HCT116 (cell line): ENCODE measurements around the gene NUP50. TPM values are rescaled to one million over a fixed set of nuclear protein-coding genes. Genes with fewer than 3 reads are reported as not detected.

Experiments
- ATAC-seq: fragments of 200-7000 bp; cut with Tn5 transposase; 2 replicates; pipeline ENCODE4 v1.9.1; 2020; ENCODE audit warnings: mild to moderate bottlenecking, moderate library complexity
- BruUV-seq: library from RNA; stranded (reverse); fragments of 400-500 nt; replicated peaks from 2 replicates; lab custom pipeline; 2021; lab: Mats Ljungman, UMichigan
- CTCF ChIA-PET: fragments of 300-600 bp; sonication (Branson Sonifier 250); formaldehyde crosslinking; loops from one replicate; lab custom pipeline; 2021; ENCODE audit warnings: antibody characterized with exemption; lab: Charles Lee
- POLR2A ChIA-PET: fragments of 300-600, 350-600 bp; sonication (Branson Sonifier 250); formaldehyde crosslinking; loops from one replicate; lab custom pipeline; 2021; ENCODE audit warnings: antibody characterized with exemption; lab: Charles Lee
- RAD21 ChIA-PET, 2 experiments: fragments of 300-600 bp; sonication (Branson Sonifier 250); formaldehyde crosslinking; loops; one replicate each; lab custom pipeline; 2023; ENCODE audit warnings: low total read pairs in 2 of 2; ENCODE audit not compliant: uncharacterized antibody in 2 of 2, unreplicated experiment in 2 of 2, low non-redundant PET in 1 of 2; lab: Charles Lee
- DNase-seq: peaks from one replicate; pipeline ENCODE4 v3.0.0-alpha.2; 2010; ENCODE audit warnings: low read depth, low spot score
- H2AFZ ChIP-seq: fragments of 200-600 bp; shearing (Covaris generic), sonication (generic); 2 replicates; pipeline ENCODE4 v1.6.1; 2017; ENCODE audit warnings: low read depth, mixed run types, mixed read lengths, antibody characterized with exemption, low read length; ENCODE audit not compliant: poor library complexity, severe bottlenecking
- H3K27ac ChIP-seq: 2 replicates; pipeline ENCODE4 v1.5.1; 2012; ENCODE audit warnings: low read depth, low read length
- H3K27me3 ChIP-seq: fragments of 200-600 bp; sonication (generic); 2 replicates; pipeline ENCODE4 v1.6.1; 2016; ENCODE audit warnings: mixed run types, low read length, mixed read lengths; ENCODE audit not compliant: insufficient read depth
- H3K36me3 ChIP-seq, 2 experiments: fragments of 200-500 bp in 1 of 2; fragments of 200-600 bp in 1 of 2; sonication (Bioruptor generic) in 1 of 2; sonication (generic) in 1 of 2; 2 replicates each; pipeline versions ENCODE4 v1.5.1 to v1.6.1; 2014 to 2016; ENCODE audit warnings: low read length in 2 of 2, inconsistent platforms in 1 of 2, mixed read lengths in 1 of 2, mixed run types in 1 of 2; ENCODE audit not compliant: insufficient read depth in 2 of 2, control insufficient read depth in 1 of 2
- H3K4me1 ChIP-seq, 2 experiments: fragments of 200-600 bp in 1 of 2; sonication (generic) in 1 of 2; 2 replicates each; pipeline versions ENCODE4 v1.5.1 to v1.6.1; 2012 to 2017; ENCODE audit warnings: low read length in 2 of 2, inconsistent platforms in 1 of 2, mild to moderate bottlenecking in 1 of 2, mixed read lengths in 1 of 2, mixed run types in 1 of 2, moderate library complexity in 1 of 2; ENCODE audit not compliant: insufficient read depth in 2 of 2, control insufficient read depth in 1 of 2
- H3K4me2 ChIP-seq: fragments of 200-600 bp; sonication (generic); 2 replicates; pipeline ENCODE4 v1.6.1; 2017; ENCODE audit warnings: mixed run types, low read length, mixed read lengths
- H3K4me3 ChIP-seq, 2 experiments: fragments of 200-600 bp in 1 of 2; sonication (generic) in 1 of 2; replicated peaks in 1 of 2; 2 replicates each; pipeline ENCODE4 v1.5.1; 2011 to 2016; ENCODE audit warnings: low read length in 2 of 2, control low read depth in 1 of 2, low read depth in 1 of 2, mild to moderate bottlenecking in 1 of 2, mixed read lengths in 1 of 2, mixed run types in 1 of 2
- H3K79me2 ChIP-seq: fragments of 200-600 bp; sonication (generic); 2 replicates; pipeline ENCODE4 v1.6.1; 2017; ENCODE audit warnings: mild to moderate bottlenecking, mixed run types, low read length, moderate library complexity, mixed read lengths; ENCODE audit not compliant: insufficient read depth
- H3K9ac ChIP-seq: fragments of 200-600 bp; sonication (generic); 2 replicates; pipeline ENCODE4 v1.6.1; 2016; ENCODE audit warnings: low read length, mixed read lengths
- H3K9me2 ChIP-seq: fragments of 200-600 bp; sonication (generic), shearing (Covaris generic); 2 replicates; pipeline ENCODE4 v1.6.1; 2017; ENCODE audit warnings: mixed run types, mild to moderate bottlenecking, moderate library complexity; ENCODE audit not compliant: insufficient read depth
- H3K9me3 ChIP-seq, 2 experiments: fragments of 200-500 bp in 1 of 2; fragments of 200-600 bp in 1 of 2; sonication (Bioruptor generic) in 1 of 2; sonication (generic) in 1 of 2; 2 replicates each; pipeline ENCODE4 v1.6.1; 2014 to 2017; ENCODE audit warnings: low read length in 2 of 2, mixed read lengths in 2 of 2, inconsistent platforms in 1 of 2, low read depth in 1 of 2, mild to moderate bottlenecking in 1 of 2, mixed run types in 1 of 2, moderate library complexity in 1 of 2; ENCODE audit not compliant: control insufficient read depth in 1 of 2, insufficient read depth in 1 of 2
- H4K20me1 ChIP-seq: fragments of 200-600 bp; sonication (generic), shearing (Covaris generic); 2 replicates; pipeline ENCODE4 v1.6.1; 2017; ENCODE audit warnings: mixed run types, mild to moderate bottlenecking, moderate library complexity; ENCODE audit not compliant: insufficient read depth
- ATF3 ChIP-seq: IDR thresholded peaks from 2 replicates; pipeline ENCODE4 v1.6.1; 2012
- CBX3 ChIP-seq: IDR thresholded peaks from 2 replicates; pipeline ENCODE4 v1.6.1; 2012; ENCODE audit warnings: low read depth
- CTCF ChIP-seq, 3 experiments: fragments of 200-600 bp in 1 of 3; sonication (generic) in 1 of 3; IDR thresholded peaks in 2 of 3; conservative IDR thresholded peaks in 1 of 3; 2 replicates each; pipeline ENCODE4 v1.5.1; 2012 to 2017; ENCODE audit warnings: low read depth in 2 of 3, low read length in 2 of 3, antibody characterized with exemption in 1 of 3, borderline replicate concordance in 1 of 3, control low read depth in 1 of 3, mild to moderate bottlenecking in 1 of 3, mixed read lengths in 1 of 3, mixed run types in 1 of 3, moderate library complexity in 1 of 3; ENCODE audit not compliant: insufficient read depth in 1 of 3
- EZH2 ChIP-seq: fragments of 200-600 bp; sonication (generic); IDR thresholded peaks from 2 replicates; pipeline ENCODE4 v1.6.1; 2017; ENCODE audit warnings: antibody characterized with exemption, mixed run types
- FOSL1 ChIP-seq: IDR thresholded peaks from 2 replicates; pipeline ENCODE4 v1.6.1; 2012; ENCODE audit warnings: low read depth
- JUND ChIP-seq: IDR thresholded peaks from 2 replicates; pipeline ENCODE4 v1.6.1; 2012
- POLR2A ChIP-seq: IDR thresholded peaks from 2 replicates; pipeline ENCODE4 v1.7.0; 2011; ENCODE audit warnings: borderline replicate concordance; ENCODE audit not compliant: insufficient read depth, insufficient read length; ENCODE audit errors: extremely low read depth
- SIN3A ChIP-seq: IDR thresholded peaks from 2 replicates; pipeline ENCODE4 v1.6.1; 2012; ENCODE audit warnings: low read depth
- SP1 ChIP-seq: IDR thresholded peaks from 2 replicates; pipeline ENCODE4 v1.6.1; 2012; ENCODE audit warnings: low read depth
- SRF ChIP-seq: IDR thresholded peaks from 2 replicates; pipeline ENCODE4 v1.6.1; 2012; ENCODE audit warnings: low read depth
- TCF7L2 ChIP-seq: IDR thresholded peaks from 2 replicates; pipeline ENCODE4 v1.7.0; 2011; ENCODE audit warnings: borderline replicate concordance, inconsistent platforms; ENCODE audit not compliant: insufficient read depth, insufficient read length; ENCODE audit errors: extremely low read depth
- ZBTB33 ChIP-seq: IDR thresholded peaks from 2 replicates; pipeline ENCODE4 v1.6.1; 2011; ENCODE audit warnings: mild to moderate bottlenecking, low read length, moderate library complexity; ENCODE audit not compliant: insufficient replicate concordance; ENCODE audit errors: extremely low read depth
- ZFX ChIP-seq: fragments of 450-650 bp; IDR thresholded peaks from 2 replicates; pipeline ENCODE4 v1.6.1; 2017
- intact Hi-C: fragments of 100-400 bp; cut with micrococcal nuclease; formaldehyde crosslinking; loops from 2 replicates; pipeline ENCODE4 v1.10.0; 2022
- total RNA-seq: library from RNA; stranded (reverse); gene quantifications from one replicate; pipeline ENCODE4 v1.2.1, GENCODE V29; 2021; ENCODE audit not compliant: unreplicated experiment

The NUP50 gene
- total RNA-seq, 1 experiment from 2014 or later = 102 TPM

GRCh38 chr22:45212306-45212709 lies 48.6 kb downstream of the NUP50 start:
- Histone ChIP-seq H3K9ac (no peak overlapping the region), H3K4me3 (no peak overlapping the region), H3K9me3 (no peaks in the 10 kb centered on the region), H3K27ac (no peak overlapping the region), H3K27me3 (no peaks in the 10 kb centered on the region), H3K4me2 (no peak overlapping the region), H3K4me1 (no peaks in the 10 kb centered on the region), H3K79me2 (peaks cover 13% of the 10 kb centered on the region; the same call in 1 of the 2 replicates)
- BruUV-seq = no TSS peak
- CTCF ChIA-PET = no interaction called here
- no peak for DNase-seq
- RAD21 ChIA-PET = no interaction called here
- TF ChIP-seq ZBTB33 = no peak
- TF ChIP-seq, all 23 proteins: peak for 0
- Histone ChIP-seq H3K36me3 (peaks cover 0 to 3% of the 10 kb centered on the region in 2 experiments; a peak in 1 of 4 replicates), H4K20me1 (no peaks in the 10 kb centered on the region), H2AFZ (no peak overlapping the region), H3K9me2 (no peaks in the 10 kb centered on the region)
- POLR2A ChIA-PET = no interaction called here
- intact Hi-C loops = no loop called here
- ATAC-seq = no peak

- peaks cover 13% of the 10 kb centered on the region; the same call in 1 of the 2 replicates for H3K79me2 ChIP-seq
- ChIA-PET CTCF (no interaction called here), RAD21 (no interaction called here)
- no peak for DNase-seq
- no peak overlapping the region for H3K4me3 ChIP-seq
- no TSS peak for BruUV-seq
- no peak overlapping the region for H3K27ac ChIP-seq
- H3K4me1 ChIP-seq = no peaks in the 10 kb centered on the region
- no peak overlapping the region for H3K9ac ChIP-seq
- no peak overlapping the region for H2AFZ ChIP-seq
- ATAC-seq = no peak
- no peak for TF ChIP-seq FOSL1
- no peak for TF ChIP-seq POLR2A
- TF ChIP-seq SP1 = no peak
- TF ChIP-seq CTCF (IDR thresholded peaks at IDR 0.05 in 2 of 3, conservative IDR thresholded peaks at IDR 0.05 in 1 of 3; ENCODE audit: borderline replicate concordance in 1 of 3, insufficient read depth in 1 of 3, low read depth in 2 of 3, low read length in 2 of 3) = no peak
- no peak for TF ChIP-seq EZH2
- no peak for TF ChIP-seq TCF7L2
- TF ChIP-seq SIN3A = no peak
- no peak for TF ChIP-seq ZFX
- TF ChIP-seq JUND = no peak
- no peak for TF ChIP-seq ATF3
- TF ChIP-seq CBX3 = no peak
- TF ChIP-seq SRF = no peak
- TF ChIP-seq, all 23 proteins: peak for 0
- Histone ChIP-seq H3K4me2 (no peak overlapping the region), H3K9me2 (no peaks in the 10 kb centered on the region), H3K36me3 (peaks cover 0 to 3% of the 10 kb centered on the region in 2 experiments; a peak in 1 of 4 replicates), H4K20me1 (no peaks in the 10 kb centered on the region), H3K27me3 (no peaks in the 10 kb centered on the region), H3K9me3 (no peaks in the 10 kb centered on the region)
- POLR2A ChIA-PET = no interaction called here
- intact Hi-C loops = no loop called here
Measured at GRCh38 chr22:45212992-45213751, 49.4 kb downstream of the NUP50 start.
